GM19035 (cell line): Measurements from ENCODE around the gene LYSMD3.
"Not testable (repeated sequence)": the region's sequence is repeated elsewhere in the genome, so short reads cannot be mapped to it uniquely, and the experiment has no call there.

Experiments
- ATAC-seq: cut with Tn5 transposase; IDR thresholded peaks from one replicate; pipeline ENCODE4 v1.9.1; 2021; ENCODE audit not compliant: unreplicated experiment

The LYSMD3 gene

GRCh38 chr5:90529194-90529938 lies at the start of gene LYSMD3:
Gene LYSMD3, minus strand, starts transcription at chr5:90529584. Its CDS starts 4,295 bp downstream, at chr5:90525289.
- ATAC-seq: peak; percentile 92

DNA sequence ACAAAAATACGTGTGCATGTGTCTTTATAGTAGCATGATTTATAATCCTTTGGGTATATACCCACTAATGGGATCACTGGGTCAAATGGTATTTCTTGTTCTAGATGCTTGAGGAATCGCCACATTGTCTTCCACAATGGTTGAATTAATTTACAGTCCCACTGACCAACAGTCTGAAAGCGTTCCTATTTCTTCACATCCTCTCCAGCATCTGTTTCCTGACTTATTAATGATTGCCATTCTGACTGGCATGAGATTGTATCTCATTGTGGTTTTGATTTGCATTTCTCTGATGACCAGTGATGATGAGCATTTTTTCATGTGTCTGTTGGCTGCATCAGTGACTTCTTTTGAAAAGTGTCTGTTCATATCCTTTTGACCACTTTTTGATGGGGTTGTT lies 47.2 kb upstream of the LYSMD3 start:
- ATAC-seq: not testable (repeated sequence)

GRCh38 chr5:90575712-90576111 lies 46.3 kb upstream of the LYSMD3 start:
- ATAC-seq: no peak

DNA sequence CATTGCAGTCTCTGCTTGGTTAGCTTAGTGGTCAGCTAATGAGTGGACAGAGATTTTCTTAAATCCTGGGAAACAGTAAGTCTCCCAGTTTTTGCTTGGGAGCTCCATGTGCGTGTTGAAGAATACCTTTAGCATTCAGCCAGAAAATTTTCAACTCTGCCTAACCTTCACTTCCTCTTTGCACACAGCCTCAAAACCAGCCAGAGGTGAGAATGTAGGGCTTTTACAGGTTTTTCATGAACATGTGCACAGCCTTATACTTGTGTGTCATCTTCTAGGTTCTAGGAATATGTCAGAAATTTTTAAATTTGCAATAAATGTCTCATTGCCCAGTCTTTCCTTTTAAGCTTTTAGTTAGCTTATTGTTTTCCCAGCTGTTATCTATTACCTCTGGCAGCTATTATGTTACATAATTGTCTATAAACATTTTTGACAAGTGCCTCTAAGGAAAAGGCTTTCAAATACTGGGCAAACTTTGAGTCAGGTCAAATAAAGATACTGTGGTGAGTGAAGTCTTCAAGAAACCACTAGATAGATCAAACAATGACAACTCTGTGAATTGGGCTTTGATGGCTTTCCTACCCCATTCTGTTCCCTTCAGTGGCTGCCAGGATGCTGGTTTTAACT lies 41.9 kb upstream of the LYSMD3 start:
- ATAC-seq: no peak

DNA sequence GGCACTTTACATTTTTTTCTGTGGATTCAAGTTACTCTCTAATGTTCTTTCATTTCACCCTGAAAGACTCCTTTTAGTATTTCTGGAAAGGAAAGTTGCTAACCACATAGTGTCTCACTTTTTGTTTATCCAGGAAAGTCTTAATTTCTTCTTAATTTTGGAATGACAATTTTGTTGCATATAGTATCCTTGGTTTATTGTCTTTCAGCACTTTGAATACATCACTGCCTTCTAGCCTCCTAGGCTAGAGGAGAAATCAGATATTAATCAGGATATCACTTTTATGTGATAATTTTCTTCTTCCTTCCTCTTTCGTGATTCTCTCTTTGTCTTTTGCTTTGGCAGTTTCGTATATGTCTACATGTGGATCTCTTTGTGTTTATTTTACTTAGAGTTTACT lies 40.6 kb upstream of the LYSMD3 start:
- ATAC-seq: no peak

DNA sequence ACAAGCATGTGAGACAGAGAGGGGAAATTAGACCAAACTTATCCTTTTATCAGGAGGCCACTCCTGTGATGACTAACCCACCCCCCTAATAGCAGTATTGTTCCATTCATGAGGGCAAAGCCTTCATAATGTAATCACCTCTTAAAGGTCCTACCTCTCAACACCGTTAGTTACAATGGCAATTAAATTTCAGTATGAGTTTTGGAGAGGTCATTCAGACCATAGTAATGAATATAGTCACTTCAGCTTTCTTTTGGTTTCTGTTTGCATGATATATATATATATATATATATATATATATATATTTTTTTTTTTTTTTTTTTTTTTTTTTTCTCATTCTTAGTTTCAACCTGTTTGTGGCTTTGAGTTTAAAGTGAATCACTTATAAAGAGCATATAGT lies 39.7 kb upstream of the LYSMD3 start:
- ATAC-seq: no peak

- no peak for ATAC-seq
These were observed 36.1 kb upstream of the LYSMD3 start for GRCh38 chr5:90565491-90565890.

GRCh38 chr5:90563108-90563507 lies 33.7 kb upstream of the LYSMD3 start:
- no peak for ATAC-seq

GRCh38 chr5:90562341-90562740 lies 33.0 kb upstream of the LYSMD3 start:
- no peak for ATAC-seq

DNA sequence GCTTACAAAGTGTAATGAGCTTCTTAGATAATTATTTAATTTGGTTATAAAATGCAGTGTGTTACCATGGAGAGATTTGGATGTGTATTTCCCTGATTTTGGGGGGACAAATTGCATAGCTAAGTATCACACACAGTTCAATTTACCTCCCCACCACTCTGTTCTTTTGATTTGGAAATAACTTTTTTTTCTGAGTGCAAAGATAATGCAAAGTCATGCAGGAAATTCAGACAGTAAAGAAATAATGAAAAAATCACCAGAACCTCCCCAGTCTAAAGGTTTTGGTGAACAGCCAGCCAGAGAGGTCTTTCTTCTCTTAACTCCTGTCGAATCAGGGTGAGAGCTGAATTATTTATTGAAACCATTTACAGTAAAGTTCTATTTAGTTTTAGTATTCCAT lies 32.4 kb upstream of the LYSMD3 start:
- ATAC-seq: no peak

- ATAC-seq: no peak
These were observed 31.4 kb upstream of the LYSMD3 start for GRCh38 chr5:90560771-90561170.

GRCh38 chr5:90558344-90559192 lies 29.2 kb upstream of the LYSMD3 start, which contains the start of gene ADGRV1:
Gene ADGRV1, plus strand, starts transcription at chr5:90558797. Its CDS starts 99 bp downstream, at chr5:90558896.
- ATAC-seq: no peak

- ATAC-seq: no peak
These were observed 28.5 kb upstream of the LYSMD3 start for GRCh38 chr5:90557871-90558270.

GRCh38 chr5:90557391-90557790 lies 28.0 kb upstream of the LYSMD3 start:
- no peak for ATAC-seq

GRCh38 chr5:90555666-90556065 lies 26.3 kb upstream of the LYSMD3 start:
- ATAC-seq: no peak

- ATAC-seq: no peak
These were observed 25.1 kb upstream of the LYSMD3 start for GRCh38 chr5:90554358-90555006.

DNA sequence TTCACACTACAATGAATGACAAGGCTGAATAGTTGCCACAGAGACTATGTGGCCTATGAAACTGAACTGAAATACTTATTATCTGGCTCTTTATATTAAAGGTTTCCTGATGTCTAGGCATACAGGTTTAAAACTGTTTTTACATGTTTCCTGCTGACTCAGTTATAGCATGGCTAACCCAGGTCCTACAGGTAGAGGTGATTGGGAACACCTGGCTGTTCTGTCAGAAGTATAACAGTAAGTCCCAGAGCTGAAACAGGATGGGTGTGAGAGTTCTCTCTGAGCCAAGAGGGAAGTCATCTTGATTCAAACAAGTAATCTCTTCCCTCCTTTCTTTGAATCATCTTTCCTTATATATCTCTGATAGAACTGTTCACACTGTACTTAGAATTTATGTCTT lies 24.3 kb upstream of the LYSMD3 start:
- ATAC-seq: no peak

GRCh38 chr5:90551376-90551775 lies 22.0 kb upstream of the LYSMD3 start:
- no peak for ATAC-seq

GRCh38 chr5:90550963-90551362 lies 21.6 kb upstream of the LYSMD3 start:
- ATAC-seq: no peak

GRCh38 chr5:90549729-90550275 lies 20.4 kb upstream of the LYSMD3 start:
- ATAC-seq: no peak

- ATAC-seq: no peak
These were observed 19.8 kb upstream of the LYSMD3 start for GRCh38 chr5:90549223-90549622.
